Neural progenitor cell (in vitro differentiated cells): ENCODE data around the gene SURF2.

ENCODE experiments used
- EZH2 ChIP-seq: fragments of 200-600 bp; sonication (generic); IDR thresholded peaks from 2 replicates; pipeline ENCODE4 v1.6.1; 2017; ENCODE audit warnings: antibody characterized with exemption, mild to moderate bottlenecking, moderate library complexity
- EZH2phosphoT487 ChIP-seq: fragments of 200-600 bp; sonication (generic); IDR thresholded peaks from 2 replicates; pipeline ENCODE4 v1.6.1; 2017; ENCODE audit warnings: antibody characterized with exemption
- TF ChIP-seq, protein P1 (sequence below): fragments of 200-600 bp; sonication (generic); IDR thresholded peaks from 2 replicates; pipeline ENCODE4 v1.5.1; 2017; ENCODE audit warnings: antibody characterized with exemption, mild to moderate bottlenecking

DNA sequence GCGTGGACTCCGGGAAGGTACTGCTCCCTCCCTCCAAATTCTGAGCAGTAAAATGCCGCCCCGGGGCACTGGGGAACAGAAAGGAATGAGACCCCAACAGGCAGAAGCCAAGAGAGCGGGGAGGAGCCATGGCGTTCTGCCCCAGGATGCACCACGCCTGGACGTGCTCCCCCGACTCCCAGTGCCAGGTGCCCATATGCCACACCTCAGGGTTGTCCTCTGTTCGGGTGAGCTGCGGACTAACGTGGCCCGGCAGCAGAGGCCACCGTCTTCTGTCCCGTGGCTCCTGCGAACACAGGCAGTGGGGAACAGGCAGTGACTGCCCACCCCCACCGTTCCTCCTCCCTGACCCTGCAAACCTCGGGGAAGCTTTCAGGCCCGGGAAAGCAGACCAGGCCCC, 25.1 kb upstream of the SURF2 start:
- TF ChIP-seq EZH2phosphoT487 (no peak), EZH2 (no peak)
- TF ChIP-seq, protein P1, sequence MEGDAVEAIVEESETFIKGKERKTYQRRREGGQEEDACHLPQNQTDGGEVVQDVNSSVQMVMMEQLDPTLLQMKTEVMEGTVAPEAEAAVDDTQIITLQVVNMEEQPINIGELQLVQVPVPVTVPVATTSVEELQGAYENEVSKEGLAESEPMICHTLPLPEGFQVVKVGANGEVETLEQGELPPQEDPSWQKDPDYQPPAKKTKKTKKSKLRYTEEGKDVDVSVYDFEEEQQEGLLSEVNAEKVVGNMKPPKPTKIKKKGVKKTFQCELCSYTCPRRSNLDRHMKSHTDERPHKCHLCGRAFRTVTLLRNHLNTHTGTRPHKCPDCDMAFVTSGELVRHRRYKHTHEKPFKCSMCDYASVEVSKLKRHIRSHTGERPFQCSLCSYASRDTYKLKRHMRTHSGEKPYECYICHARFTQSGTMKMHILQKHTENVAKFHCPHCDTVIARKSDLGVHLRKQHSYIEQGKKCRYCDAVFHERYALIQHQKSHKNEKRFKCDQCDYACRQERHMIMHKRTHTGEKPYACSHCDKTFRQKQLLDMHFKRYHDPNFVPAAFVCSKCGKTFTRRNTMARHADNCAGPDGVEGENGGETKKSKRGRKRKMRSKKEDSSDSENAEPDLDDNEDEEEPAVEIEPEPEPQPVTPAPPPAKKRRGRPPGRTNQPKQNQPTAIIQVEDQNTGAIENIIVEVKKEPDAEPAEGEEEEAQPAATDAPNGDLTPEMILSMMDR = no peak
